GM18508 (cell line): ENCODE measurements around the gene CCDC188.

Experiments used
- ATAC-seq: cut with Tn5 transposase; IDR thresholded peaks from one replicate; pipeline ENCODE4 v1.9.1; 2021; ENCODE audit warnings: moderate number of reproducible peaks; ENCODE audit not compliant: insufficient read depth, unreplicated experiment

Gene CCDC188

GRCh38 chr22:20111045-20111688 is 39.7 kb downstream of the CCDC188 start:
- no peak for ATAC-seq

GRCh38 chr22:20110359-20110985 is 40.4 kb downstream of the CCDC188 start:
- ATAC-seq: no peak

GRCh38 chr22:20109411-20110358 is 41.2 kb downstream of the CCDC188 start:
- no peak for ATAC-seq

- no peak for ATAC-seq
Observed at GRCh38 chr22:20108757-20109230, 42.1 kb downstream of the CCDC188 start.

GRCh38 chr22:20107951-20108756 is 42.7 kb downstream of the CCDC188 start:
- ATAC-seq: no peak

GRCh38 chr22:20107471-20107901 is 43.4 kb downstream of the CCDC188 start:
- ATAC-seq: no peak

GRCh38 chr22:20106849-20107237 is 44.0 kb downstream of the CCDC188 start:
- ATAC-seq: no peak

- ATAC-seq: no peak
Observed at GRCh38 chr22:20106205-20106848, 44.5 kb downstream of the CCDC188 start.

- no peak for ATAC-seq
Observed at GRCh38 chr22:20105456-20106204, 45.2 kb downstream of the CCDC188 start.

GRCh38 chr22:20102203-20102780 is 48.6 kb downstream of the CCDC188 start:
- ATAC-seq: no peak

- no peak for ATAC-seq
Observed at GRCh38 chr22:20101638-20102037, 49.2 kb downstream of the CCDC188 start.

GRCh38 chr22:20099099-20099711 is 51.6 kb downstream of the CCDC188 start:
- no peak for ATAC-seq
